Kidney (tissue), 14 donors: ENCODE data around the gene RREB1. TPM values are rescaled to one million over a fixed set of nuclear protein-coding genes. Genes with fewer than 3 reads are reported as not detected.
A peak's percentile ranks its signal among the peaks of the same experiment; 100 is the strongest.

ENCODE experiments used
- DNase-seq, 5 donors: peaks; one replicate each; pipeline ENCODE4 v3.0.0-alpha.2; 2013 to 2020
- FAIRE-seq: peaks from 2 replicates; lab custom pipeline; 2012; peaks lifted over from hg19 to GRCh38; lab: Jason Lieb, UNC
- H3K27ac ChIP-seq, 2 donors: one replicate each; pipeline ENCODE4 v1.7.0; 2013; ENCODE audit warnings: low read depth in 2 of 2, low read length in 2 of 2, inconsistent platforms in 1 of 2
- H3K27me3 ChIP-seq: one replicate; pipeline ENCODE4 v1.7.1; 2013; ENCODE audit warnings: low read length, inconsistent platforms; ENCODE audit not compliant: control insufficient read depth, insufficient read depth
- H3K36me3 ChIP-seq, 3 donors: one replicate each; pipeline versions ENCODE4 v1.7.0 to v1.7.1; 2013; ENCODE audit warnings: low read length in 3 of 3, control low read depth in 1 of 3, inconsistent platforms in 1 of 3; ENCODE audit not compliant: insufficient read depth in 3 of 3, control insufficient read depth in 2 of 3
- H3K4me1 ChIP-seq, 3 donors: one replicate each; pipeline versions ENCODE4 v1.7.0 to v1.7.1; 2013; ENCODE audit warnings: low read length in 3 of 3, inconsistent platforms in 1 of 3, low read depth in 1 of 3; ENCODE audit not compliant: control insufficient read depth in 2 of 3, insufficient read depth in 2 of 3
- H3K4me3 ChIP-seq, 3 donors: one replicate each; pipeline versions ENCODE4 v1.7.0 to v1.8.1; 2013; ENCODE audit warnings: low read length in 3 of 3, control low read depth in 1 of 3, inconsistent platforms in 1 of 3
- H3K9ac ChIP-seq, 3 donors: one replicate each; pipeline versions ENCODE4 v1.7.0 to v1.7.1; 2013; ENCODE audit warnings: low read length in 3 of 3, control low read depth in 1 of 3, inconsistent platforms in 1 of 3
- H3K9me3 ChIP-seq, 3 donors: one replicate each; pipeline versions ENCODE4 v1.7.0 to v1.7.1; 2013; ENCODE audit warnings: low read length in 3 of 3, control low read depth in 1 of 3, inconsistent platforms in 1 of 3; ENCODE audit not compliant: control insufficient read depth in 2 of 3, insufficient read depth in 1 of 3
- CTCF ChIP-seq: IDR thresholded peaks from 3 replicates; pipeline ENCODE4 v1.5.1; 2012; ENCODE audit warnings: mild to moderate bottlenecking, moderate library complexity, borderline replicate concordance; ENCODE audit not compliant: insufficient read depth; ENCODE audit errors: extremely low read depth
- intact Hi-C: fragments of 100-400 bp; cut with DNase I; formaldehyde crosslinking; loops from one replicate; pipeline ENCODE4 v1.11.1; 2022
- polyA plus RNA-seq: library from polyadenylated mRNA; stranded (reverse); fragments of 350-450 nt; fragmentation: Illumina TruSeq; extraction: RNeasy Lipid Tissue Mini Kit (QIAGEN cat#74804); gene quantifications from one replicate; pipeline ENCODE4 v1.2.3, GENCODE V29; 2014; ENCODE audit warnings: low read depth, low replicate concordance; ENCODE audit not compliant: insufficient read depth
- total RNA-seq: library from RNA; stranded (reverse); fragmentation: NEBNext Ultra II Directional; extraction: Animal tissue kit (Norgen Biotek cat#: 25700); gene quantifications from one replicate; pipeline ENCODE4 v1.2.1, GENCODE V29; 2021
- donor health status: control.
- donor health status: control.
- donor health status: control.
- donor health status: control.
- donor health status: control.
- donor health status: DM: yes; HTN: yes; CAD: no.
- donor health status: Normal renal cell carcinoma (clear cell type).

RREB1 gene
- total and polyA plus RNA-seq, 2 donors from 2014 or later, result 5.9 to 56.5 TPM

GRCh38 chr6:7138921-7139358 is 31.2 kb downstream of the RREB1 start:
- Histone ChIP-seq H3K4me1 (peaks cover 3 to 43% (median 28%) of the 10 kb centered on the region in 3 donors), H3K27me3 (no peaks in the 10 kb centered on the region), H3K36me3 (no peaks in the 10 kb centered on the region), H3K9me3 (no peaks in the 10 kb centered on the region), H3K4me3 (no peak overlapping the region), H3K9ac (no peak overlapping the region), H3K27ac (no peak overlapping the region)
- intact Hi-C loops, result no loop called here
- peak in 3 of 5 donors; percentile 66 to 77 (median 66) for DNase-seq
- no peak for FAIRE-seq
- no peak for TF ChIP-seq CTCF

- peak overlapping the region in 1 of 3 donors; percentile 56 for H3K4me3 ChIP-seq
- H3K27ac ChIP-seq, result peak overlapping the region; percentile 95
- H3K27me3 ChIP-seq, result no peaks in the 10 kb centered on the region
- DNase-seq (peak in 2 of 5 donors; percentile 62 to 72), FAIRE-seq (no peak)
- peak overlapping the region in 2 of 3 donors; percentile 74 to 78 for H3K9ac ChIP-seq
- intact Hi-C loops, result no loop called here
- TF ChIP-seq CTCF, result no peak
- no peaks in the 10 kb centered on the region for H3K9me3 ChIP-seq
- no peaks in the 10 kb centered on the region for H3K36me3 ChIP-seq
- peaks cover 7 to 48% (median 28%) of the 10 kb centered on the region in 3 donors for H3K4me1 ChIP-seq
These were observed 32.2 kb downstream of the RREB1 start for GRCh38 chr6:7139835-7140470.

DNA sequence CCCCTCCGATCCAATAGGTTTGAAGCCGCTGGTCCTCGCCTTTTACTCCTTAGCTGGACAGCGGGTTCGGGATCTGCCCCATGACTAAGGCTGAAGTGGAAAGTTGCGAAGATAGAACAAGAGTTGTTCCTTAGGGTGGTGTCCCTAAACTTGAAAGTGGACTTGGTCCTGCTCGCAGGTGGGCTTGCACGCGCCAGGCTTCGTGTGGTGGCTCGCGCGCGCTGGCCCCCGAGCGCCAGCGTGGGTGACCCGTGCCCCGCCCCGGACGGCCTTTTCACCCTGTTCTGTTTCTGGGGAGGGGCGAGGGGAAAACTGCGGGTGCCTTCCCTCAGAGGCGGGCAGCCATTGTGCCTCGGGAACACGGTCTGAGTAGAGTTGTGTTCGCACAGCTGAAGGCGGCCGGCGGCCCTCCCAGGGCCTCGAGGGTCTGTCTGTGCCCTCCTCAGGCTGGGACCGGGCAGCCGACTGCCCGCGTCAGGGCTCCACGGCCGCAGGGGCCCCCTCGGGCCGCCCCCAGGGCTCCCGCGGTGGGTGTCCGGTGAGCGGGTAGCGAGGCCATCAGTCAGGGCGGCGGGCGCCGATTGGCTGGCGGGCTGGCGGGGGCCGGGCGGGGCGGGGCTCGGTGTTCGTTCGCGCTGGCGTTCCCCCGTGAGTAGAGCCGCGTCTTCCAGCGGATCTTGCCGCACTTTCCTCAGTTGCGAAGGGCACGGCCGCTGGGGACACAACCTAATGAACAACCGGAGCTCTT is 33.0 kb downstream of the RREB1 start:
- Histone ChIP-seq H3K4me1 (peaks cover 9 to 55% (median 34%) of the 10 kb centered on the region in 3 donors), H3K36me3 (no peaks in the 10 kb centered on the region), H3K27me3 (no peaks in the 10 kb centered on the region), H3K4me3 (peak overlapping the region; percentile 49 to 56 (median 52)), H3K9ac (peak overlapping the region; percentile 28 to 78 (median 74)), H3K27ac (peak overlapping the region; percentile 95), H3K9me3 (no peaks in the 10 kb centered on the region)
- no peak for TF ChIP-seq CTCF
- intact Hi-C loops, result no loop called here
- FAIRE-seq (no peak), DNase-seq (peak; percentile 88 to 96 (median 93))
